ENCODE data around the gene STYXL2. TPM values are rescaled to one million over a fixed set of nuclear protein-coding genes. Genes with fewer than 3 reads are reported as not detected.

STYXL2 gene
- total RNA-seq, 2 donors from 2014 or later: 0.07 to 0.24 TPM

- Mint-ChIP-seq H3K9me3 (peaks cover 2% of the 10 kb centered on the region in 2 donors), H3K4me3 (peak overlapping the region; percentile 64 to 80), H3K4me1 (ENCODE audit: low read depth) (peaks cover 47% of the 10 kb centered on the region), H3K36me3 (ENCODE audit: insufficient read depth in 2 of 2) (no peaks in the 10 kb centered on the region), H3K27me3 (ENCODE audit: low read depth) (no peaks in the 10 kb centered on the region), H3K27ac (peak overlapping the region; percentile 71)
- DNase-seq (no peak), ATAC-seq (replicated peaks in 1 of 2) (no peak)
Measured at GRCh38 chr1:167104256-167104633, 10.4 kb downstream of the STYXL2 start.

- H3K27me3 Mint-ChIP-seq (ENCODE audit: low read depth): no peaks in the 10 kb centered on the region
- no peak for DNase-seq
- peaks cover 2 to 5% of the 10 kb centered on the region in 2 donors for H3K9me3 Mint-ChIP-seq
- no peak for ATAC-seq (replicated peaks in 1 of 2)
- H3K27ac Mint-ChIP-seq: peak overlapping the region; percentile 48
- H3K4me1 Mint-ChIP-seq (ENCODE audit: low read depth): peaks cover 60% of the 10 kb centered on the region
- H3K36me3 Mint-ChIP-seq (ENCODE audit: insufficient read depth in 2 of 2): peaks cover 2 to 8% of the 10 kb centered on the region in 2 donors
- peak overlapping the region; percentile 36 to 42 for H3K4me3 Mint-ChIP-seq
Measured at GRCh38 chr1:167105271-167106118, 11.6 kb downstream of the STYXL2 start.

DNA sequence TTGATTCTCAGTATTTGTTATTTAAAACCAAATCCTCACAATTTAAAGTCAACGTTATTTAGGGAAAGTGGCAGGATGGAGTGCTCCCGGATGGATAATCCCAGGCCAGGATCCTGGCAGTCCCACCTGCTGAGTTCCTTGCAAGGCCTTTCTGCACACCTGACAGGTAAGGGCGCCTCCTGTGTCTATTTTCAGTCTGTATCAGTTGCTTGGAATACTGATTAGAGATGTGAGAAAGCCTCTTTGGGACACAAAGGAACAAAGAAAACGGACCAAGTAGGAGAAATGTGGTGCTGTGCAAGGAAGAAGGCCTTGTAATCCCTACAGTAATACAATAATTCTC, 12.2 kb downstream of the STYXL2 start:
- Mint-ChIP-seq H3K4me3 (peak overlapping the region in 1 of 2 donors; percentile 36), H3K36me3 (ENCODE audit: insufficient read depth in 2 of 2) (peaks cover 2 to 8% of the 10 kb centered on the region in 2 donors), H3K9me3 (peaks cover 2 to 5% of the 10 kb centered on the region in 2 donors), H3K27ac (no peak overlapping the region), H3K27me3 (ENCODE audit: low read depth) (no peaks in the 10 kb centered on the region), H3K4me1 (ENCODE audit: low read depth) (peaks cover 66% of the 10 kb centered on the region)
- DNase-seq (no peak), ATAC-seq (replicated peaks in 1 of 2) (no peak)

DNA sequence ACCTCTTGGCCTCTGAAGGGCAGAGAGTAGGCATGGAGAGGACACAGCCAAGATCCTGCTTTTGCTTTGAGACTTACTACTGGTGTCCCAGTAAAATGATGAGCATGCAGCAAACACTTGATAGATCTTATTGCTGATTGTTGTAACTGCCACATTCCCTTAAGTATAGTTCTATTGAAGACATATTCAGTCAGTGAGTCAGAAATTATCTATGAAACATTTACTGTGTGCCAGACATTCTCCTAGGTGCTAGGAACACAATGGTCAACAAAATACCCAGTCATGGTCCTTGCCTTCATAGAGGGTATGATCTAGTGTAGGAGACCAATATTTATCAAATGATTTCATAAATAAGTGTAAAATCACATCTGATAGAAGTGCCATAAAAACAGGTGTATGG, 13.6 kb downstream of the STYXL2 start:
- Mint-ChIP-seq H3K36me3 (ENCODE audit: insufficient read depth in 2 of 2) (peaks cover 2 to 8% of the 10 kb centered on the region in 2 donors), H3K27ac (no peak overlapping the region), H3K4me1 (ENCODE audit: low read depth) (peaks cover 67% of the 10 kb centered on the region), H3K27me3 (ENCODE audit: low read depth) (no peaks in the 10 kb centered on the region), H3K9me3 (peaks cover 2 to 5% of the 10 kb centered on the region in 2 donors), H3K4me3 (no peak overlapping the region)
- ATAC-seq (replicated peaks in 1 of 2) (no peak), DNase-seq (no peak)

DNA sequence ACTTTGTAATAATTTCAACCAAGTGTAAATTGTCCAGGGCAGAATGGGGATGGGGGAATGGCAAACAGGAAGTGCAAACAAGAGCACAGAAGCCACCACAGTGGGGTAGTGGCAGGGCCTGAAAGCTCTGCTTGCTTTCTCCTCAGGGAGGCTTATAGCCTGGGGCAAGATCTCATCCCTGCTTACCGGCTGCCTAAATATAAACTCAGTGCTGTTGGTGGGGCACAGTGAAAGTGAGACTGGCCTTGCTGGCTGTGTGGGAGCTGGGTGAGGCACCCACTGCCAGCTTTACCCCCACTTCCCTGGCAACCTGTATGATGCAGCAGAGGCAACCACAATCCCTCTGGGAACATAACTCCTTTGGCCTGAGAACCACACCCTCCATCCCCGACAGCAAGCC, 15.2 kb downstream of the STYXL2 start:
- H3K9me3 Mint-ChIP-seq: peaks cover 2 to 5% of the 10 kb centered on the region in 2 donors
- H3K4me3 Mint-ChIP-seq: peak overlapping the region in 1 of 2 donors; percentile 4
- DNase-seq (no peak), ATAC-seq (replicated peaks in 1 of 2) (peak; percentile 37 to 39)
- peaks cover 52% of the 10 kb centered on the region for H3K4me1 Mint-ChIP-seq (ENCODE audit: low read depth)
- H3K27me3 Mint-ChIP-seq (ENCODE audit: low read depth): no peaks in the 10 kb centered on the region
- peaks cover 2 to 8% of the 10 kb centered on the region in 2 donors for H3K36me3 Mint-ChIP-seq (ENCODE audit: insufficient read depth in 2 of 2)
- no peak overlapping the region for H3K27ac Mint-ChIP-seq

- H3K27me3 Mint-ChIP-seq (ENCODE audit: low read depth): no peaks in the 10 kb centered on the region
- H3K4me1 Mint-ChIP-seq (ENCODE audit: low read depth): peaks cover 50% of the 10 kb centered on the region
- peaks cover 2 to 5% of the 10 kb centered on the region in 2 donors for H3K9me3 Mint-ChIP-seq
- ATAC-seq (replicated peaks in 1 of 2) (peak; percentile 73 to 78), DNase-seq (peak in 1 of 2 donors; percentile 21)
- H3K36me3 Mint-ChIP-seq (ENCODE audit: insufficient read depth in 2 of 2): peaks cover 2 to 8% of the 10 kb centered on the region in 2 donors
- H3K4me3 Mint-ChIP-seq: peak overlapping the region in 1 of 2 donors; percentile 40
- H3K27ac Mint-ChIP-seq: peak overlapping the region; percentile 1
Measured at GRCh38 chr1:167110586-167110985, 16.7 kb downstream of the STYXL2 start.

GRCh38 chr1:167111868-167112709, 18.2 kb downstream of the STYXL2 start:
- Mint-ChIP-seq H3K36me3 (ENCODE audit: insufficient read depth in 2 of 2) (peaks cover 2 to 8% of the 10 kb centered on the region in 2 donors), H3K4me3 (no peak overlapping the region), H3K9me3 (peaks cover 2 to 5% of the 10 kb centered on the region in 2 donors), H3K4me1 (ENCODE audit: low read depth) (peaks cover 45% of the 10 kb centered on the region), H3K27me3 (ENCODE audit: low read depth) (no peaks in the 10 kb centered on the region), H3K27ac (no peak overlapping the region)
- ATAC-seq (replicated peaks in 1 of 2) (no peak), DNase-seq (no peak)

DNA sequence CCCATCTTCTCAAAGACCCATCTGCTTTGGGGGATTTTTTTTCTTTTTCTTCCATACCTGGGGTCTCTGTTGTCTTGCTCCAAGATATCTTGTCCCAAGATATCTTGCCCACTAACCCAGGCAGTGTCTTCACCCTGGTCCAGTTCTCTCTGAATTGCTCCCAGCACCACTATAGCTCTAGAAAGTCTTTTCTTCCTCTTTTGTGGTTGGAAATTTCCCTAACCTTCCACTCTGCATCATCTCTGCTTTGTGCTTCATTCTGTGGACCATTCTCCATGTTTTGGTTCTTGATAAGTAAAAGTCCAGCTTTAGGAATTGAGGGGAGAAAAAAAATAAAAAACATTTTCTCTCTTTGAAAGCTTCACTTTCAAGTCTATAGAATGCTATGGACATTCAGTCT, 20.9 kb downstream of the STYXL2 start:
- Mint-ChIP-seq H3K4me1 (ENCODE audit: low read depth) (peaks cover 30% of the 10 kb centered on the region), H3K9me3 (peaks cover 0 to 3% of the 10 kb centered on the region in 2 donors), H3K27me3 (ENCODE audit: low read depth) (peaks cover 4% of the 10 kb centered on the region), H3K36me3 (ENCODE audit: insufficient read depth in 2 of 2) (peaks cover 2 to 7% of the 10 kb centered on the region in 2 donors), H3K27ac (no peak overlapping the region), H3K4me3 (no peak overlapping the region)
- ATAC-seq (replicated peaks in 1 of 2) (no peak), DNase-seq (no peak)

DNA sequence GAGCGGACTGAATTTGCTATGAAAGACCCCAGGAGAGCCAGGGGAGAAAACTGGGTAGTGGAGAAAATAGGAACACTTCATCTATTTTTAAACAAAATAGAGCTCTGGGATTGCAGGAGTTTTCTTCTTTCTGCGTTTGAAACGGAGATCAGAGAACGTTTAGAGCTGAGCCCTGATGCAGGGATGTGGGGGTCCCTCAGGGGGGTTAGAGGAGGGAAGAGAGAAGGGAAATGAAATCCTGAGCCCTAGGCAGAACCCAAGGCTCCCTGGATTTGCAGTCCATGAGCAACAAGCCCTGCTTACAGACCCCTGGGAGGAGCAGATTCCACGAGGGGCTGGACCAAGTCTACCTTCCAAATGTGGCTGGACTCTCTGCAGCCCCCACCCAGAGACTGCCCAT, 21.8 kb downstream of the STYXL2 start:
- DNase-seq (no peak), ATAC-seq (replicated peaks in 1 of 2) (no peak)
- Mint-ChIP-seq H3K4me1 (ENCODE audit: low read depth) (peaks cover 24% of the 10 kb centered on the region), H3K9me3 (no peaks in the 10 kb centered on the region), H3K36me3 (ENCODE audit: insufficient read depth in 2 of 2) (no peaks in the 10 kb centered on the region), H3K4me3 (no peak overlapping the region), H3K27ac (no peak overlapping the region), H3K27me3 (ENCODE audit: low read depth) (peaks cover 7% of the 10 kb centered on the region)

GRCh38 chr1:167116174-167116573, 22.3 kb downstream of the STYXL2 start:
- Mint-ChIP-seq H3K27me3 (ENCODE audit: low read depth) (peaks cover 7% of the 10 kb centered on the region), H3K27ac (no peak overlapping the region), H3K4me3 (no peak overlapping the region), H3K4me1 (ENCODE audit: low read depth) (peaks cover 22% of the 10 kb centered on the region), H3K36me3 (ENCODE audit: insufficient read depth in 2 of 2) (no peaks in the 10 kb centered on the region), H3K9me3 (no peaks in the 10 kb centered on the region)
- no peak for ATAC-seq (replicated peaks in 1 of 2)
- DNase-seq: no peak

- H3K4me1 Mint-ChIP-seq (ENCODE audit: low read depth): peaks cover 30% of the 10 kb centered on the region
- DNase-seq (no peak), ATAC-seq (replicated peaks in 1 of 2) (no peak)
- peaks cover 7% of the 10 kb centered on the region for H3K27me3 Mint-ChIP-seq (ENCODE audit: low read depth)
- H3K4me3 Mint-ChIP-seq: no peak overlapping the region
- no peaks in the 10 kb centered on the region for H3K9me3 Mint-ChIP-seq
- no peaks in the 10 kb centered on the region for H3K36me3 Mint-ChIP-seq (ENCODE audit: insufficient read depth in 2 of 2)
- H3K27ac Mint-ChIP-seq: no peak overlapping the region
Measured at GRCh38 chr1:167117225-167117624, 23.4 kb downstream of the STYXL2 start.

GRCh38 chr1:167118188-167118587, 24.3 kb downstream of the STYXL2 start:
- no peaks in the 10 kb centered on the region for H3K36me3 Mint-ChIP-seq (ENCODE audit: insufficient read depth in 2 of 2)
- DNase-seq (no peak), ATAC-seq (replicated peaks in 1 of 2) (no peak)
- no peaks in the 10 kb centered on the region for H3K9me3 Mint-ChIP-seq
- peaks cover 30% of the 10 kb centered on the region for H3K4me1 Mint-ChIP-seq (ENCODE audit: low read depth)
- no peak overlapping the region for H3K4me3 Mint-ChIP-seq
- peaks cover 7% of the 10 kb centered on the region for H3K27me3 Mint-ChIP-seq (ENCODE audit: low read depth)
- H3K27ac Mint-ChIP-seq: no peak overlapping the region

DNA sequence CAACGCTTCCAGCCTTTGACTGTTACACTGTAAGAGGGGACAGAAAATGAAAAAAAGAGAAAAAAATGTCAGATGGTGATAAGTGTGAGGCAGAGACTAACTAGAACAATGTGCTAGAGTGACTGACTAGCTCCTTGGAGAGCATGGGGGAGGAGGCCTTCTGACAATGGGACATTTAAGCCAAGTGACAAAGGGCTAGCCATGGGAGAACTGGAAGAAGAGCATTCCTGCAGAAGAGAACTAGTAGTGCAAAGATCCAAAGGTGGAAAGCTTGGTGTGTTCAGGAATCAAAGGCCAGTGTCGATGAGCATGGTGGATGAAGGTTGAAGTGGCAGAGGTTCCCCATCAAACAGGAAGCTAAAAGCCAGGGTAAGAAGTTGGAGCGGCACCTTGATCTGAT, 25.8 kb downstream of the STYXL2 start:
- Mint-ChIP-seq H3K9me3 (no peaks in the 10 kb centered on the region), H3K4me3 (no peak overlapping the region), H3K27ac (no peak overlapping the region), H3K27me3 (ENCODE audit: low read depth) (peaks cover 7% of the 10 kb centered on the region), H3K4me1 (ENCODE audit: low read depth) (peaks cover 26% of the 10 kb centered on the region), H3K36me3 (ENCODE audit: insufficient read depth in 2 of 2) (no peaks in the 10 kb centered on the region)
- DNase-seq (no peak), ATAC-seq (replicated peaks in 1 of 2) (no peak)

All from activated T-cell treated with anti-CD3 and anti-CD28 coated beads, Interleukin-2, amount 50 U/mL, for 72 hours (primary cell).